ENCODE measurements around the gene MAN2B2. TPM values are rescaled to one million over a fixed set of nuclear protein-coding genes. Genes with fewer than 3 reads are reported as not detected.

MAN2B2 gene
- total RNA-seq, 3 donors from 2014 or later = 18.7 to 49.8 (median 19.6) TPM

DNA sequence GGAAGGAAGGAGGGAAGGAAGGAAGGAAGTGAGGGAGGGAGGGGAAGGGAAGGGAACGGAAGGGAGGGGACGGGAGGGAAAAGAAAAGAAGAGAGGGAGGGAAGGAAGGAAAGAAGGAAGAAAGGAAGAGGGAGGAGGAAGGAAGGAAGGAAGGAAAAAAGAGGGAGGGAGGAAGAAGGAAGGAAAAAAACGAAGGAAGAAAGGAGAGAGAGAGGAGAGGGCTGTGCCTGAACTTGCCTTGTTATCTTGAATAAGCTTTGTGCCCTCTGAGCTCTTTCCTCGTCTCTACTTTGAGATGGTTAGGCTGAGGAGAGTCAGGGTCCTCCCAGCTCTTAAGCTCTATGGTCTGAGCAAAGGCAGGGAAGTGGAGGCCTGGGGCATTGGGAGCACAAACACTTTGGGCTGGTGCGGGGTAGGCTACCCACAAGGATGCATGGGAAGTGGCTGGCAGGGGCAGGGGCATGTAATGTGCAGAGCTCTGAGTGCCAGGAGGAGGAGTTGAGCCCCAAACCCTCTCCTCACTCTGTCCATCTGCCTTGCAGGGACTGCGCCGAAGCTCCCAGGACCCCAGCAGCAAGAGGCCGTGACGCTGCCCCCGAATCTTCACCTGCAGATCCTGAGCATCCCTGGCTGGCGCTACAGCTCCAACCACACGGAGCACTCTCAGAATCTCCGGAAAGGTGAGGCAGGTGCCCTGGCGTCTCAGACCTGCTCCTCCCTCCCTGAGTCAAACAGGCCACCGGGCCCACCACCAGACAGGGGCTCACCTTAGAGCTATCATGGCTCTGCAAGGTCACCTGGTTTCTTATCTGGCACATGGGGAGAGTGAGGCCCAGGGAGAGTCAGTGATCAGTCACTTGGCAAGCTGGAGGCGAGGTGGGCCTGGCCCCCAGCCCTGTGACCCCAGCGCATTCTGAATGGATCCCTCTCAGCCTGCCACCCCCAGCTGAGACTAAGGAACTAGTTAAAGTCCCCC is 39.0 kb downstream of the MAN2B2 start:
- DNase-seq (ENCODE audit: low spot score in 2 of 2) = no peak
- no peaks in the 10 kb centered on the region for H3K4me1 ChIP-seq

DNA sequence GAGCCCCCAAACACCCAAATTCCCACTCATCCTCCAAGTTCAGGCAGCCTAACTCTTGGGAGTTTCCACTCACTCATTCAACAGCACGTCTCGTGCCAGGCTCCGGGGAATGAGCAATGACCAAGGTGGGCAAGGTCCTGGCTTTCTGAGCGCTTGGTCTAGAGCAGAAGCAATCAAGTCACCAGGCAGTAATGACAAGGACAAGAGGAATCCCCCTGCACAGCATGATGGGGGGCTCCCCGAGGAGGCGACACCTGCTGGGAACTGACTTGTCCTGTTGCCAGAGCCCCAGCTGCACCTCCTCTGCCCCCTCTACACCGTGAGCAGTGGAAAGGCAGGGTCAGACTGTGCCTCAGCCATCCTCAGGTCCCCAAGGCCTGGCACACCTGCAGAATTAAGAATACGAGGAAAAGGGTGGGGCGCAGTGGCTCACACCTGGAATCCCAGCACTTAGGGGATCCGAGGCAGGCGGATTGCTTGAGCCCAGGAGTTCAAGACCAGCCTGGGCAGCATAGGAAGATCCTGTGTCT is 39.8 kb downstream of the MAN2B2 start:
- Histone ChIP-seq H3K9me3 (no peaks in the 10 kb centered on the region), H3K4me1 (no peaks in the 10 kb centered on the region), H3K36me3 (peaks cover 10% of the 10 kb centered on the region), H3K4me3 (no peak overlapping the region), H3K27me3 (no peaks in the 10 kb centered on the region), H3K27ac (no peak overlapping the region)
- DNase-seq (ENCODE audit: low spot score in 2 of 2) = no peak
- intact Hi-C loops (cut with DNase I; ENCODE audit: low total_unique reads) = loop anchor here (5.0 kb wide), 1 partner anchor 222 kb away; no protein-coding TSS in a partner anchor
- no peak for TF ChIP-seq POLR2AphosphoS5 (IDR thresholded peaks at IDR 0.05)
- no peak for TF ChIP-seq CTCF (IDR thresholded peaks at IDR 0.05)
- no peak for TF ChIP-seq POLR2A (IDR thresholded peaks at IDR 0.05)

More for the DNA sequence above, 39.0 kb downstream of the MAN2B2 start:
- intact Hi-C loops (cut with DNase I; ENCODE audit: low total_unique reads) = loop anchor here (5.0 kb wide), 1 partner anchor 222 kb away; no protein-coding TSS in a partner anchor
- no peaks in the 10 kb centered on the region for H3K27me3 ChIP-seq
- TF ChIP-seq POLR2A (IDR thresholded peaks at IDR 0.05) (no peak), CTCF (IDR thresholded peaks at IDR 0.05) (no peak), POLR2AphosphoS5 (IDR thresholded peaks at IDR 0.05) (no peak)
- peaks cover 10% of the 10 kb centered on the region for H3K36me3 ChIP-seq
- H3K4me3 ChIP-seq = no peak overlapping the region
- H3K27ac ChIP-seq = no peak overlapping the region
- H3K9me3 ChIP-seq = no peaks in the 10 kb centered on the region

DNA sequence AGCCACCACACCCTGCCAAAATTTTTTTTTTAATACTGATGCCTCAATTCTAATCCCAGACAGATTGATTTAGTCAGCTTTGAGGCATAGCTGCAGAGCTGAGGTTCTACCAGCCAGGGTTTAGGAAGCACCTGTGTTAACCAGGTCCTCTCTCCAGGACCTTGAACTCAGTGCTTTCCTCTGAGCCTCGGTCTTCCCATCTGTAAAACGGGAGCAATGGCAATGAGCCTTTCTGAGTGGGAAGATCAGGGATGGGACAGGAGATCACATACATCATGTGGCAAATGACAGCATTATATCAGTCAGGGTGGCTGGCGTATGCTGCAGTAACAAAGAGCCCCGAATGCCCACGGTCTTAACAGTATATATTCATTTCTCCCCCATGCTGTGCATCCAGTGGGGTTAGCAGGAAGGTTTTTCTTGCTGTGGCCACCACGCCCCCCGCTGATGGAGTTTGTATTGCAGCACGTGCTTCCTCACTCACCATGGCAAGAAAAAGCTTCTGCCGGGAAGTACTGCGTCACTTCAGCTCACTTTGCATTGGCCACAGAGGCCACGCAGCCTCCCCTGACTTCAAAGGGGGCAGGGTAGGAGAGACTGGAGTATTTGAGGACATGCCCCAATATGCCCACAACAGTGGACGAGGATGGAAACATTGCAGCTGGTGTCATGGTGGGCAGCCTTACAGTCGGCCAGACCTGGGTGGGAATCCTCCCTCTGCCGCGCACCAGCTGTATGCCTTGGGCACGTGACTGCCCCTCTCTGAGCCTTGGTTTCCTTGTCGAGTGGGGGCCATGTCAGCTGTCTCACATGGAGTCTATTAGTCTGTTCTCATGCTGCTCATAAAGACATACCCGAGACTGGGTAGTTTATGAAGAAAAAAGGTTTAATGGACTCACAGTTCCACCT is 41.4 kb downstream of the MAN2B2 start:
- H3K27ac ChIP-seq = no peak overlapping the region
- intact Hi-C loops (cut with DNase I; ENCODE audit: low total_unique reads) = no loop called here
- H3K4me1 ChIP-seq = no peaks in the 10 kb centered on the region

GRCh38 chr4:6617246-6617645 is 42.3 kb downstream of the MAN2B2 start:
- DNase-seq (ENCODE audit: low spot score in 2 of 2) = no peak
- H3K27me3 ChIP-seq = no peaks in the 10 kb centered on the region
- intact Hi-C loops (cut with DNase I; ENCODE audit: low total_unique reads) = no loop called here
- no peak overlapping the region for H3K4me3 ChIP-seq
- H3K9me3 ChIP-seq = no peaks in the 10 kb centered on the region
- H3K27ac ChIP-seq = no peak overlapping the region
- H3K4me1 ChIP-seq = no peaks in the 10 kb centered on the region
- TF ChIP-seq POLR2AphosphoS5 (IDR thresholded peaks at IDR 0.05) (no peak), CTCF (IDR thresholded peaks at IDR 0.05) (no peak), POLR2A (IDR thresholded peaks at IDR 0.05) (no peak)
- H3K36me3 ChIP-seq = no peaks in the 10 kb centered on the region

More for the DNA sequence above, 41.4 kb downstream of the MAN2B2 start:
- H3K9me3 ChIP-seq = no peaks in the 10 kb centered on the region
- TF ChIP-seq CTCF (IDR thresholded peaks at IDR 0.05) (no peak), POLR2AphosphoS5 (IDR thresholded peaks at IDR 0.05) (no peak), POLR2A (IDR thresholded peaks at IDR 0.05) (no peak)
- DNase-seq (ENCODE audit: low spot score in 2 of 2) = no peak
- H3K27me3 ChIP-seq = no peaks in the 10 kb centered on the region
- H3K36me3 ChIP-seq = no peaks in the 10 kb centered on the region
- H3K4me3 ChIP-seq = no peak overlapping the region

Data from breast epithelium (tissue), 4 donors.